HG03039 (cell line): ENCODE results near the gene GJD3.

Experiments
- ATAC-seq: cut with Tn5 transposase; IDR thresholded peaks from one replicate; pipeline ENCODE4 v1.9.1; 2021; ENCODE audit warnings: mild to moderate bottlenecking, moderate library complexity; ENCODE audit not compliant: unreplicated experiment

The GJD3 gene

DNA sequence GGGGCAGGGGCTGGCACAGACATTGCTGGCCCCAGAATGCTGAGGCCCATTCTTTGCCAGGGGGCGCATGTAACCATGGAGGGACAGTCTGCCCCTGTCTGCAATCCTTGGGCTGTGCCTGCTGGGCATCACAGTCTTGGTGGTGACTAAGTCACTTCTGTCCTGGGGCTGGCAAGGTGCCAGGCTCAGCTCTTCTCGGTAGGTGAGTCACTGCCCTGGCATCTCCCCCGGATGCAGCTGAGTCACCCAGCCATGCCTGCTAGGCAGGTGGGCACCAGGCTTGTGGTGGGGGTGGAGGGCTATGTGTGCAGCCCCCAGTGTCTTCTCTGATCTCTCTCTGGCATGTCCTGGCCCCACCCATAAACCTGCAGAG, 50.0 kb downstream of the GJD3 start:
- ATAC-seq, result no peak

DNA sequence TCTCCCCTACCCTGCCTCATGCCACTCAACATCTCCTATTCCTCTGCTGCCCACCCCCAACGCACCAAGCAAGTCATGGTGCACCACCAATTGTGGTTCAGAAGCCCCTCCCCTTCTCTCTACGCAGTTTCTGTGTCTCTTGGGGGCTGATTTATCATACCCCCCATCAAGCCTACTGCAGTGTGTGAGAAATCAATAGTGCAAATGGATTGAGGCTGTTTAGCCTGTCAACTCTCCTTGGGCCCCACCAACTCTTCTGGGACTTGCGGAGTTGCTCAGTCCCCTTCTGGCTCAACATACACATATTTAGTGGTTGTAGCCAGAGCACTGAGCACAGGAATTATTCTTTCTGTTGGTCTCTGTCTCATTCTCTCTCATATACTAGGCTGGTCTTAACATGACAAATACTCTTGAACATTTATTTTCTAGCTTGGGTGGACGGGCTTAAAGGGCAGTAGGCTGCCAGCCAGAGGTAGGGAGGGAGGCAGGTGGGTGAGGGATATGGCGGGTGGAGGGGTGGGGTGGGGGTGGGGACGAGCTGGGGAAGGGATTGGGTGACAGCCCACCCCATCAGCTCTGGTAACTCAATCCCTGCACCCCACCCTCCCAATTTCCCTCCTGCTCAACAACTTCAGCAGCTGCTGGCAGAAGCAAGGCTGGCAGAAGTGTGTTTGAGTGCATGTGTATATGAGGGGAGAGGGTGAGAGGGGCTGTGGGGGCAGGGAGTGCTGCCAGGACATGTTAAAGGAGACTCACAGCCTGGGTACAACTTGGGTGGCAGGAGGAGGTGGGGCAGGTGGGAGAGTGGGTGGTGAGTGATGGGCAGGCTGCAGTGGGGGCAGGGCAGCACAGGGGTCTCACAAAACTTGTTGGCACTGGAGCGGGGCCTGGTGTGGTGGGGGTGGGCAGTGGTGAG, 50.6 kb downstream of the GJD3 start:
- no peak for ATAC-seq
